Measurements from ENCODE around the gene NAT8L. TPM values are rescaled to one million over a fixed set of nuclear protein-coding genes. Genes with fewer than 3 reads are reported as not detected.

NAT8L gene
- total and polyA plus RNA-seq, 7 donors: under 0.01 to 2.4 (median 0.28) TPM; not detected in 2

GRCh38 chr4:2043396-2044118 is 15.6 kb upstream of the NAT8L start:
- H3K27ac ChIP-seq: no peak overlapping the region
- H3K27me3 ChIP-seq: peaks cover 30 to 85% (median 61%) of the 10 kb centered on the region in 3 donors
- H3K9me3 ChIP-seq: no peaks in the 10 kb centered on the region
- DNase-seq: no peak
- no peak overlapping the region for H3K4me3 ChIP-seq
- H3K36me3 ChIP-seq: no peaks in the 10 kb centered on the region
- peaks cover 0 to 28% (median 27%) of the 10 kb centered on the region in 4 donors for H3K4me1 ChIP-seq
- intact Hi-C loops (cut with DNase I): no loop called here
- 83 to 92% methylated on average over 18 of the region's 18 CpGs for WGBS, 2 donors
- TF ChIP-seq POLR2AphosphoS5 (IDR thresholded peaks at IDR 0.05) (no peak), EP300 (IDR thresholded peaks at IDR 0.05) (no peak), CTCF (IDR thresholded peaks at IDR 0.05) (no peak)

DNA sequence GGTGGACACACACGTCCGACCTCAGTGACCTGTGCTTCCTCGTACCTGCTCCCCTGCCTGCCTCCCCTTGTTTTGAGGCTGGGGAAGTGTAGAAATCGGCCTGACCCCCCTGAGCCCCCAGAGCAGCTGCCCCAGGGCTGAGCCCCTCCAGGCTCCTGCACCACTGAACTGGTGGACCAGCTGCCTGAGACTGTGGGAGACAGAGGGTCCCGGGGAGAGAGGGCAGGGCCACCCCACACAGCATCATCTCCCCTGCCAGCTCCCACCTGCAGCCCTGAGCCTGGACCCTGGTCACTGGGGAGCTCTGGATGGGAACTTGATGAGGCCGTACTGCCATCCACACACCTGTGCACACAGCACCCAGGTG is 15.0 kb upstream of the NAT8L start:
- H3K9me3 ChIP-seq: no peaks in the 10 kb centered on the region
- H3K36me3 ChIP-seq: no peaks in the 10 kb centered on the region
- H3K4me1 ChIP-seq: peaks cover 0 to 28% (median 27%) of the 10 kb centered on the region in 4 donors
- no peak overlapping the region for H3K4me3 ChIP-seq
- intact Hi-C loops (cut with DNase I): no loop called here
- 70 to 82% methylated on average over 6 of the region's 6 CpGs for WGBS, 2 donors
- H3K27ac ChIP-seq: no peak overlapping the region
- H3K27me3 ChIP-seq: peaks cover 30 to 84% (median 61%) of the 10 kb centered on the region in 3 donors
- TF ChIP-seq POLR2AphosphoS5 (IDR thresholded peaks at IDR 0.05): no peak
- no peak for TF ChIP-seq CTCF (IDR thresholded peaks at IDR 0.05)
- no peak for TF ChIP-seq POLR2A (IDR thresholded peaks at IDR 0.05)
- no peak for TF ChIP-seq EP300 (IDR thresholded peaks at IDR 0.05)
- no peak for DNase-seq

DNA sequence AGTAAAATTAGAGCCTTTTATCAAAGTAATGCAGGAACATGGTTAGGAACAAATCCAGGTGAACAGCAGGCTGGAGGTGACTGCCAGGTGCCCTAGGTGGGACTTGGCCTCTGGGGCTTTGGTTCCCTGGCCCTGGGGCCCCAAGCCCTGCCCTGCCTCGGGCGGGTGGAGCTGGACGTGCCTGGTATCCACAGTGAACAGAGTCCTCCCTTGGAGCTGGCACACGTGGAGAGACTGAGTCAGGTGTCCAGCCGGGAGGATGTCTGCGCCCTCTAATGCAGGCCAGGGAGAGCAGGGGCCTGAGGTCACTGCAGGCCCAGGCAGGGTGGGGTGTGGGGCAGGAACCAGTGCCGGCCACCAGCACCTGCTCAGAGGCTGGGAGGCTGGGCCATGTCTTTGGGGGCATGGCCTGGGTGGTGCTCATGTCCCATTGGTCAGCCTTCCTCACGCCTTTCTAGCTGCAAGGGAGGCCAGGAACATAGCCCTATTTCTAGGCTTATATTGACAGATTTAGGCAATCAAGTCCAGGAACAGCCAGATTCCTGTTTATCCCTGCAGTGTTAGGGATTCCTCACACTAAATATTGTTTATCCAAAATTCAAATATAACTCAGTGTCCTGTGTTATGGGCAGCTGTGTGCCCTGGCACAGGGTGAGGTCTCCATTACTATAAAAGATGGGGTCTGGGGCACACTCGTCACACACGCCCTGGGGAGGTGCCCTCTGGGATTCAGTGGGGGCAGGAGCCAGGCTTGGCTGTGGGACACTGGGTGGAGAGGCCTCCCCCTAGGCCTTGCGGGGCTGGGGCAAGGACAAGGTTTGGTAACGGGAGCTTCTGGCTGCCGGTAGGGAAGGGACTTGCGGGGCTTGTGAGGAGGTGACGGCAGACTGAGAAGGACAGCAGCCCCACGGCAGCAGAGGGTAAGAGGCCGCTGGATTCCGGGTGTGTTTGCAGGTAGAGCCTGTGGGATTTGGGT is 14.3 kb upstream of the NAT8L start:
- 86 to 93% methylated on average over 18 of the region's 18 CpGs for WGBS, 2 donors
- no peak overlapping the region for H3K4me3 ChIP-seq
- TF ChIP-seq POLR2AphosphoS5 (IDR thresholded peaks at IDR 0.05) (no peak), POLR2A (IDR thresholded peaks at IDR 0.05) (no peak), CTCF (IDR thresholded peaks at IDR 0.05) (no peak), EP300 (IDR thresholded peaks at IDR 0.05) (no peak)
- H3K36me3 ChIP-seq: no peaks in the 10 kb centered on the region
- DNase-seq: no peak
- H3K4me1 ChIP-seq: peaks cover 0 to 28% (median 27%) of the 10 kb centered on the region in 4 donors
- H3K27me3 ChIP-seq: peaks cover 26 to 78% (median 55%) of the 10 kb centered on the region in 3 donors
- intact Hi-C loops (cut with DNase I): no loop called here
- H3K27ac ChIP-seq: no peak overlapping the region
- H3K9me3 ChIP-seq: no peaks in the 10 kb centered on the region

GRCh38 chr4:2045518-2045951 is 13.6 kb upstream of the NAT8L start:
- no peak overlapping the region for H3K4me3 ChIP-seq
- DNase-seq: no peak
- H3K27ac ChIP-seq: no peak overlapping the region
- H3K27me3 ChIP-seq: peaks cover 19 to 73% (median 48%) of the 10 kb centered on the region in 3 donors
- TF ChIP-seq POLR2A (IDR thresholded peaks at IDR 0.05): no peak
- TF ChIP-seq EP300 (IDR thresholded peaks at IDR 0.05): no peak
- TF ChIP-seq POLR2AphosphoS5 (IDR thresholded peaks at IDR 0.05): no peak
- no peak for TF ChIP-seq CTCF (IDR thresholded peaks at IDR 0.05)
- intact Hi-C loops (cut with DNase I): no loop called here
- 73 to 76% methylated on average over 11 of the region's 11 CpGs for WGBS, 2 donors
- H3K4me1 ChIP-seq: peaks cover 0 to 25% (median 23%) of the 10 kb centered on the region in 4 donors
- H3K36me3 ChIP-seq: no peaks in the 10 kb centered on the region
- H3K9me3 ChIP-seq: no peaks in the 10 kb centered on the region

All from sigmoid colon (tissue), 7 donors.